ENCODE results near the gene PTPRQ.

PTPRQ gene

GRCh38 chr12:80602455-80602854 lies 158.4 kb downstream of the PTPRQ start:
- H3K9me3 ChIP-seq (ENCODE audit: control insufficient read depth, insufficient read depth, low read depth, low read length): no peaks in the 10 kb centered on the region
- H3K36me3 ChIP-seq (ENCODE audit: control insufficient read depth in 2 of 2, insufficient read depth in 1 of 2, low read length in 2 of 2): no peaks in the 10 kb centered on the region
- ChIA-PET CTCF (interaction anchor here (0.9 kb wide), 1 partner anchor 30 kb away, joined by 4 read pairs; no protein-coding TSS in a partner anchor), POLR2A (no interaction called here)
- H3K4me3 ChIP-seq (ENCODE audit: low read depth, low read length): no peak overlapping the region
- no peaks in the 10 kb centered on the region for H3K4me1 ChIP-seq (ENCODE audit: control insufficient read depth, insufficient read depth, low read length)
- TF ChIP-seq ATF2 (tag by site-specific recombination; IDR thresholded peaks at IDR 0.05; ENCODE audit: low read depth): peak; percentile 46; the same call in 1 of the 2 replicates
- TF ChIP-seq ZNF423 (tag by site-specific recombination; IDR thresholded peaks at IDR 0.05): no peak
- no peak for TF ChIP-seq TCF7L2 (IDR thresholded peaks at IDR 0.05; ENCODE audit: borderline replicate concordance, low read depth, low read length)
- TF ChIP-seq GLIS2 (tag by site-specific recombination; IDR thresholded peaks at IDR 0.05): no peak
- H3K27ac ChIP-seq (ENCODE audit: extremely low read depth, low read depth, low read length): no peak overlapping the region

- H3K4me3 ChIP-seq (ENCODE audit: low read depth, low read length): no peak overlapping the region
- H3K4me1 ChIP-seq (ENCODE audit: control insufficient read depth, insufficient read depth, low read length): no peaks in the 10 kb centered on the region
- no peak for TF ChIP-seq ATF2 (tag by site-specific recombination; IDR thresholded peaks at IDR 0.05; ENCODE audit: low read depth)
- ChIA-PET CTCF (interaction anchor here (0.6 to 1.3 kb wide), 5 partner anchors 12 to 60 kb away, joined by 3 to 10 read pairs (median 4); no protein-coding TSS in a partner anchor), POLR2A (no interaction called here)
- no peaks in the 10 kb centered on the region for H3K36me3 ChIP-seq (ENCODE audit: control insufficient read depth in 2 of 2, insufficient read depth in 1 of 2, low read length in 2 of 2)
- no peaks in the 10 kb centered on the region for H3K9me3 ChIP-seq (ENCODE audit: control insufficient read depth, insufficient read depth, low read depth, low read length)
- H3K27ac ChIP-seq (ENCODE audit: extremely low read depth, low read depth, low read length): no peak overlapping the region
Measured at GRCh38 chr12:80607361-80608135, 163.5 kb downstream of the PTPRQ start.

- ChIA-PET POLR2A (no interaction called here), CTCF (interaction anchor here (0.6 to 0.7 kb wide), 3 partner anchors 9 to 652 kb away, joined by 3 to 4 read pairs (median 3); no protein-coding TSS in a partner anchor)
- H3K4me3 ChIP-seq (ENCODE audit: low read depth, low read length): no peak overlapping the region
- H3K9me3 ChIP-seq (ENCODE audit: control insufficient read depth, insufficient read depth, low read depth, low read length): no peaks in the 10 kb centered on the region
- TF ChIP-seq ZNF174 (tag by site-specific recombination; IDR thresholded peaks at IDR 0.05) (no peak), ZNF560 (tag by site-specific recombination; IDR thresholded peaks at IDR 0.05; ENCODE audit: borderline replicate concordance) (no peak), PRDM4 (tag by site-specific recombination; IDR thresholded peaks at IDR 0.05) (no peak), SCRT1 (tag by site-specific recombination; IDR thresholded peaks at IDR 0.05; ENCODE audit: borderline replicate concordance) (0 out of 2 replicates have a peak, but pooled peaks have one; percentile 29)
- no peak overlapping the region for H3K27ac ChIP-seq (ENCODE audit: extremely low read depth, low read depth, low read length)
- no peaks in the 10 kb centered on the region for H3K4me1 ChIP-seq (ENCODE audit: control insufficient read depth, insufficient read depth, low read length)
- H3K36me3 ChIP-seq (ENCODE audit: control insufficient read depth in 2 of 2, insufficient read depth in 1 of 2, low read length in 2 of 2): no peaks in the 10 kb centered on the region
Measured at GRCh38 chr12:80617733-80618132, 173.7 kb downstream of the PTPRQ start.

GRCh38 chr12:80620281-80620680 lies 176.2 kb downstream of the PTPRQ start:
- Histone ChIP-seq H3K36me3 (ENCODE audit: control insufficient read depth in 2 of 2, insufficient read depth in 1 of 2, low read length in 2 of 2) (no peaks in the 10 kb centered on the region), H3K9me3 (ENCODE audit: control insufficient read depth, insufficient read depth, low read depth, low read length) (no peaks in the 10 kb centered on the region), H3K4me3 (ENCODE audit: low read depth, low read length) (no peak overlapping the region), H3K27ac (ENCODE audit: extremely low read depth, low read depth, low read length) (no peak overlapping the region), H3K4me1 (ENCODE audit: control insufficient read depth, insufficient read depth, low read length) (no peaks in the 10 kb centered on the region)
- ChIA-PET POLR2A (no interaction called here), CTCF (interaction anchor here (0.7 to 1.6 kb wide), 3 partner anchors 10 to 1065 kb away, joined by 4 to 6 read pairs (median 5); no protein-coding TSS in a partner anchor)
- no peak for TF ChIP-seq ZFP69B (tag by site-specific recombination; IDR thresholded peaks at IDR 0.05)
- TF ChIP-seq ZNF449 (tag by site-specific recombination; IDR thresholded peaks at IDR 0.05): no peak
- no peak for TF ChIP-seq OVOL3 (tag by site-specific recombination; IDR thresholded peaks at IDR 0.05)

Measured in HEK293 (cell line).